ENCODE measurements around the gene APMAP.

GRCh38 chr20:24998121-24998520 is 5.6 kb upstream of the APMAP start:
- TF ChIP-seq POLR2A (IDR thresholded peaks at IDR 0.05) (no peak), CTCF (IDR thresholded peaks at IDR 0.05) (no peak)
